GM21619 (cell line): ENCODE results near the gene MROH2B.

ENCODE experiments used
- ATAC-seq: cut with Tn5 transposase; IDR thresholded peaks from one replicate; pipeline ENCODE4 v1.9.1; 2021; ENCODE audit not compliant: unreplicated experiment

The MROH2B gene

DNA sequence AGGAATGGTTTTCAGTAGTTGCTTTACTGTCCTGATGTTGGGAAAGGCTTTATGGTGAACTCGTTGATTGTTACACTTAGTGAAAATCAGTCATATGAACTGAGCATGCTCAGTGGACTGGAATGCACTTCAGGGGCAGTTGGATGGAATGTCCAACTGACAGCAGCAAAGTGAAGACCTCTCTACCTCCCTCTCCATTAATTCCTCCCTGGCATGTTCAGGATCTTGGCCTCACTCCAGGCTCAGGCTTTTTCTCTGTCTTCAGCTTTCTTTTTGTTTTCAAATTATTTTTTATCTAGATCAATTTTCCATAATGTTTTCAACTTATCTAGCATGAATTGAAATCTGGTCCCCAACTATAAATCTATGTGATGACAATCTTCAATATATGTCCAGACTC, at the start of gene MROH2B:
TSS of gene MROH2B (minus strand) at position 101 of the 400 bp plus-strand sequence. CDS start 490 bp downstream, outside the sequence.
- no peak for ATAC-seq

DNA sequence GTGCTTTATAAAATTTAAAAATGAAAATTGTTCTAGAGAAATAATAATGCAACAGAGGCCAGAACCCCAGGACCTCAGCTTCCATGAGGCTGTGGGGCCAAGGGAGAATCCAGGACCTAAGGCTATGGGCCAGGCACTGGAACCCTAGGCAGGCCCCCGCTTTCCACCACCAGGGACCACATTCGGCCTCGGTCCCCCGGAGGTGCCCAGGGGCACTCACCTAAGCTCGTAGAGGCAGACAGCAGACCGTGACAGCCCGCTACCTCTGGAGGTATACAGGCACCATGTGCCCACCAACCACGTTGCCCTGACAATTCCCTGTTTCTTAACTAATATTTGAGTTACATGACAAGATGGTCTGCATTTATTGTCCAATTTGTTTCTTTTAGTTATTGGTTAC, 49.5 kb upstream of the MROH2B start:
- ATAC-seq: no peak

DNA sequence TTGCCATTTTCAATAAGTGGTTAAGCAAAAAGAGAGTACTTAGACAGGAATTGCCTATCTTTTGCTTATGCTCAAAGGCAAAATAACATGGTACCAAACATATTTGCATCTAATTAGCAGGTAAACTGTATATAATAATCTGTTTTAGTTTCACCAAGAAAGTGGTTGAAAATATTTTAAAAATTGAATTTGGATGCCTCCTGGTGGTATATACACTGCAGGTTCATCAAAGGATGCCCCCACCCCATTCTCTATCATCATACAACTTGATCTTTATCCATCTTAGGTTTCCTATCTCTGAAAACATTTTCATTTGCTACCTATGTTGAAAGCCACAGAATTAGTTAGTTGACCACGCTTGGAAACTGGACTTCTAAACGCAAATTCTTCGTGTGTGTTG, 47.0 kb upstream of the MROH2B start:
- ATAC-seq: no peak

DNA sequence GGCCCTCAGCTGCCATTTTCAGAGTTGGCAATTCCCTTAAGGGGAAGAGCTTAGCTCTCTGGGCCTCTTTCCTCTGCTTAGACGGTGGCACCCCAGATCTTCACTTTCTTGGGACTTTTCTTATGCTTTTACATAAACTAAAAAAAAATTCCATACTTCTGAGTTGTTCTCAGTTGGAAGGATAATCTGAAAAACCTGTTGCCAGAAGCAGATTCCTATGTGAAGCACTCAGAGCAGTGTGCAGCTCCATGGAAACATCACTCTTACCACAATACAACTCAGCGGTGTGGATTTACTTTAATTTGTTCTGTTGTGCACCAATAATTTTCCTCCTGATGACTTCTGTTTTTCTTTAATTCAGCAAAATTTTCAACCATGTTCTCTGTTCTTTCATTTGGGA, 44.1 kb upstream of the MROH2B start:
- no peak for ATAC-seq

DNA sequence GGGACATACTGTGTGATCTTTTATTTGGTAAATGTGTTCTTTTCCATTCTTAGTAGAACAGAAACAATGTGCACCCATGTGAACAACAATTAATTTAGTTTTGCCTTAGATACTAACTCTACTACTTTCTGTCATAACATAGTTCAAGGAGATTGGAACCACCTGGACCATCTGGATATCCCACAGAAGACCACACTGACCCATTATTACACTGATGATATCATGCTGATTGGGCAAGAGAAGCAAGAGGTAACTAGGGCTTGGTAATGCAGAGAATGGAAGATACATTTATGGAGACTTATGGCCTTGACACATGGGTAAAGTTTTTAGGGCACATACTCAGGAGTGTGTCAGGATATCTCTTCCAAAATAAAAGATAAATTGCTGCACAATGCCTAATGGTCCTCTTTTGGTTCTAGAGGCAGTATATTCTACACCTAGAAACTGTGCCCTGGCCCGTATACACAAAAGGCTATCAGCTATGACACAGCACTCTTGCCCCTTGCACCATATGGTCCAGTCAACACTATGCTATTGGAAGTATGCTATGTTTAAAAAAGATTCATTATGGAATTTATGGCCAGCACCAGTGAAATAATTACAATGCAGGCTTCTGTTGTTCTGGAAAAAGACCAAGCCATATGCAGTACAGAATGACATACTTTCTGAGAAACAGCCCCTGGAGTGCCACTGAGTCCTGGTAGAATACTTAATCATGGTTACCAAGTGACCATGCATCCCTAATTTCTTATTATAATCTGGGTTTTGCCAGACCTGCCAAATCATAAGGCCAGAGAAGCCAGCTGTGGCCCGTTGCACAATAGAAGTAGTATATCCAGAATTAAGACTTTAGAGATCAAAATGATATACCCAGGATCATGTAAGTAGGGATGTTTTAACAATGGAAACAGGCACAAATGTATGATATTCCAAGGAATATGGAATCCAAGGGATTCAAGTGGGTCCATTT, 41.6 kb upstream of the MROH2B start:
- no peak for ATAC-seq

GRCh38 chr5:41109186-41109585, 38.0 kb upstream of the MROH2B start:
- no peak for ATAC-seq

DNA sequence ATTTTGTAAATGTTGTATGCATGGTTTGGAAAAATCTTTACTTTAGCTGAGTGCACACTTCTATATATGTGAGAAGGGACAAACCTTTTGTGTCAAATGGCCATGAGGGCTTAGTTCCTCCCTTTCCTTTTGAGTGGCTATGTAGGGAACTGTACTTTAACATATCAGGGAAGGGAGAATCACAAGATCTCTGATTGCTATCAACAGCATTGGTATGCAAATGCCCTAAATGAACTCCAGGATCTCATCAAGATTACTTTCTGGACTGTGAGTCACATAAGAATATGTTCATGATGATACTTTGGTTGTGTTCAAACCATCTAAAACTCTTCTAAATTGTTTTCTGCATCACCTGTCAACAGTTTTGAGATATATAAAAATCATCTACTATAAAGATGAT, 31.2 kb upstream of the MROH2B start:
- ATAC-seq: no peak

DNA sequence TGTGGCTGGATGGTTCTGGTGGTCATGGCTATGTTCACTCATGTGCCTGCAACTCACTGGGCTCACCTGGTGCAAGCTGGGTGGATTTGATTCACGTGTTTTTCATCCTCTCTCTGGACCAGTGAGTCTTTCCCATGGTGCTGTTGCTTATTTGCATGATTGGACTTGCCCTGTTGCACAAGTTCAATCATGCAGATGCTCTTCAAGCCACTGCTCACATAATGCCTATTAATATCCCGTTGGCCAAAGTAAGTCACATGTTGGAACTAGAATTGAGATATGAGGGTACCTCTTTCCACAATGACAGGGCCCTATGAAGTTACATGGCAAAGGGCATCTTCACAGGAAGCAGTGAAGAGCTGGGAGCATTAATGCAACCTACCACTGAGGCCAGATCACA, 26.5 kb upstream of the MROH2B start:
- no peak for ATAC-seq

- no peak for ATAC-seq
Observed at GRCh38 chr5:41095324-41096101, 24.4 kb upstream of the MROH2B start.

GRCh38 chr5:41094871-41095270, 23.7 kb upstream of the MROH2B start:
- no peak for ATAC-seq

- ATAC-seq: no peak
Observed at GRCh38 chr5:41093803-41094202, 22.7 kb upstream of the MROH2B start.

DNA sequence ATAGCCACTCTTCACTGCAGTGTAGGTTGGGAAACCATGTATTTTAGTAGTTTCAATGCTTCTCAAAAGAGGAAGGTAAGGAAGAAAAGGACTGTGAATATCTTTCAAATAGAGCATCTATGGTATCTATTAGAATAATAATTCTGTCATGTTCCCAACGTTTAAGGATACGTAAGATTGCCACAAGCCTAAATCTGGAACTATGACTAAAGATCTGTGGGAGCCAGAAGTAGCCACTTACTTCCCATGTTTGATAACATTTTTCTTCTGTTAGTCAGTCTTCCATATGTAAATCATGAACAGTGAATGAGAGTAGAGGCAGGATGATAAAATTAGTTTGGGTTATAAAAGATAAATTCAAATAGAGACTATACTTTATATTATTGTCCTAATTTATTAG, 16.3 kb upstream of the MROH2B start:
- ATAC-seq: no peak

- no peak for ATAC-seq
Observed at GRCh38 chr5:41083306-41083705, 12.2 kb upstream of the MROH2B start.

DNA sequence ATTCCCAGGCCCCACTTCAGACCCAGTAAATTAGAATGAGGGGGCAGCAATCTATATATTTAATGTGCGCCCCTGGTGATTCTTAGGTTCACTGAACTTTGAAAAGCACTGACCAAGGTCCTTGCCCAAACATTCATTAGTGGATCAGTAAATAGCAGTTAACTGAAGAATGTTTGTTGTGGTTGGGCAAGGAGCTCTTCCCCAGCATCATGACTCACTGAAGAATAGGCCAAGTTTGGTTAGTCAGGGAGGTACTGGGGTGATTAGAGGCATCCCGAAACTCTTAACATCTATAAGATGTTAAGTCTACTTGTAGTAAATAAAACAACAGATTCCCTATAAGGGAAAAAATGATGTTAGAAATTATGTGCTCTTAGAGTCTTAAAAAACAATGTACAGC, 833 bp upstream of the MROH2B start:
- ATAC-seq: no peak

DNA sequence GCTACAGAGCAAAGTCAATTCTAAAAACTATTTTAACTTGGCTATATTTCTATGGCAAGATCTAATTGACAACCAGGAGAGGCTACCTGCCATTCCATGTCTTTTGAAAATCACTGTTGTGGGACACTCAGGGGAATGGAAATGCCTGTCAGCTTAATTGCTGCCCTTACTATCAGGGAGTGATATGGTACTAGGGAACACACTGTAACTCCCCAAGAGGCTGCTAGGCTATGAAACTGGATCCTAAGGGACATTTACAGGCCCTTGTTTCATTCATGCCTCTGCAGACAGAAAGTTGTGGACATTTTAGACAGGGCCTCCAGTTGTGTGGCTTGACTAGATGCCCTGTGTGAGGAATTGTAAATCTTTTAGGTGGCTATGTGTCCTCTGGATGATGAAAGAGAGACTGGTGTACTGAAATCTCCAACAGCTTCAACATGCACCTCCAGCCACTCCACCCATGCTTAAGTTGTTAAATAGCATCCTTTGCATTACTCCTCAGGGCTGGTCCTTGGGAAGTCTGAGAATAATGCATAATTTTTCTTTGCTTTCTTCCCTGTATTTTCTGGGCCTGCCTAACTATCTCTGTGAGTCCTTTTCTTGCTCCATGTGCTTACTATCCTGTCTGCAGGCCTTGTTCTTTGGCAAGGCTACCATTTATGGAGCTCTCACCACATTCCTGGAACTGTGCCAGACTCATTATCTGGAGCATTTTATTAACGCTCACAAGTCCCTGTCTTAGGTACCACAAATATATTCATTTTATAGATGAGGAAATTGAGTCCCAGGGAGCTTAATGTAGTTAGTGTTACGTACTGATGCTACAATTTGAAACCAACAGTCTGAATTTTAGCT, 3.2 kb downstream of the MROH2B start:
- no peak for ATAC-seq

- no peak for ATAC-seq
Observed at GRCh38 chr5:41065691-41066335, 5.3 kb downstream of the MROH2B start.

GRCh38 chr5:41057940-41058339, 13.2 kb downstream of the MROH2B start:
- ATAC-seq: no peak

DNA sequence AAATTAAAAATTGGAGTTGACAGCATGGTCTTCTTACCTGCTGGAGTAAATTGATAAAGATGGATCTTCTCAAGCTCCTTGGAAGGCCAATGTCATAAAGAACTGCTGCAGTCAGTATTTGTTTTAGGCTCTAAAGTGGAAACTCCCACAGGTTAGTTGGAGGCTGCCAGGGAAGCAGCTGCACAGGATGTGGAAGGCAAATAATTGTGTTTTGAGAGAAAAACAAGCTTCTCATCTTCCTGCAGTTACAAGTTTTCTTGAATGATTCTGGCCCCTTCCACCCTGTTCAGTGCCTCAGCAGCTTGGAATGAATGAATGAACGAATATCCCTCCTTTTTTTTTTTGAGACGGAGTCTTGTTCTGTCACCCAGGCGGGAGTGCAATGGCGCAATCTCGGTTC, 13.9 kb downstream of the MROH2B start:
- ATAC-seq: no peak

DNA sequence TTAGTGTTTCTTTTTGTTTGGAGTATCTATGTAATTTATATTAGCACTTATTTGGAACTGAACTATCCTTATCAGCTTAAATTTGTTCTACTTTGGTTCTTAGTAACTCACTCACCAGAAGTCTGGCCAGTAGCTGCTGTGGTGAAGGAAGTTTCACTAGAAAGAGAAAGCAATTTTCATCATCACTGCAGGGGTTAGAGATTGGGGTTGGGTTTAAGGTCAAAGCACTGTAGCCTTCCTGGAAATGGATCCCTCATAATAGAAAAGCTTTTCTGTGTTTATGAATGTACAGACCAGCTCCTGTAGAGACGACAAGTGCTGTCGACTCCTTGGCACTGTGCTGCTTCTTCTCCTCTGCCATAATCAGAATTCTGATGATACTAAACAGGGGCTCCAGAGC, 22.2 kb downstream of the MROH2B start:
- peak; percentile 53 for ATAC-seq

GRCh38 chr5:41043109-41043747, 27.9 kb downstream of the MROH2B start:
- ATAC-seq: no peak
